Naive thymus-derived CD4-positive, alpha-beta T cell (primary cell): ENCODE data around the gene CSRNP3. TPM values are rescaled to one million over a fixed set of nuclear protein-coding genes. Genes with fewer than 3 reads are reported as not detected.

Source experiments
- ATAC-seq: fragments of 150-1000 bp; cut with Tn5 transposase; 2 replicates; pipeline ENCODE4 v1.10.0; 2021; ENCODE audit warnings: mild to moderate bottlenecking, moderate library complexity
- CTCF ChIA-PET: fragments of 350-600 bp; sonication (Branson Sonifier 250); formaldehyde crosslinking; loops from one replicate; lab custom pipeline; 2021; ENCODE audit warnings: antibody characterized with exemption; lab: Charles Lee
- POLR2A ChIA-PET: fragments of 350-600 bp; sonication (Branson Sonifier 250); formaldehyde crosslinking; loops from one replicate; lab custom pipeline; 2021; ENCODE audit warnings: antibody characterized with exemption, inconsistent platforms; lab: Charles Lee
- DNase-seq, 9 donors: peaks; one replicate each; pipeline versions ENCODE4 v3.0.0 to v3.0.0-alpha.2; 2020 to 2022; ENCODE audit warnings: mixed read lengths in 1 of 9
- H3K27ac ChIP-seq: one replicate; pipeline ENCODE4 v1.7.0; 2013; ENCODE audit warnings: mild to moderate bottlenecking, low read depth, low read length, moderate library complexity
- H3K27me3 ChIP-seq, 2 donors: one replicate each; pipeline ENCODE4 v1.7.0; 2013; ENCODE audit warnings: low read length in 2 of 2, mild to moderate bottlenecking in 2 of 2, moderate library complexity in 2 of 2; ENCODE audit not compliant: control insufficient read depth in 2 of 2, insufficient read depth in 2 of 2
- H3K36me3 ChIP-seq, 3 experiments: 1 replicate in 2 of 3; 2 replicates in 1 of 3; pipeline ENCODE4 v1.7.0; 2013; ENCODE audit warnings: low read length in 3 of 3, mild to moderate bottlenecking in 3 of 3, moderate library complexity in 1 of 3; ENCODE audit not compliant: insufficient read depth in 3 of 3, control insufficient read depth in 2 of 3
- H3K4me1 ChIP-seq, 2 donors: one replicate each; pipeline ENCODE4 v1.7.0; 2013; ENCODE audit warnings: low read length in 2 of 2, mild to moderate bottlenecking in 2 of 2, moderate library complexity in 1 of 2; ENCODE audit not compliant: control insufficient read depth in 2 of 2, insufficient read depth in 2 of 2
- H3K4me3 ChIP-seq: 2 replicates; pipeline ENCODE4 v1.7.0; 2013; ENCODE audit warnings: mild to moderate bottlenecking, low read length
- H3K9me3 ChIP-seq, 3 experiments: 1 replicate in 2 of 3; 2 replicates in 1 of 3; pipeline ENCODE4 v1.7.0; 2013; ENCODE audit warnings: low read length in 3 of 3; ENCODE audit not compliant: control insufficient read depth in 2 of 3
- H3K27ac Mint-ChIP-seq, 9 donors: one replicate each; pipeline ENCODE4 v1.8.0; 2020 to 2022; ENCODE audit warnings: mixed read lengths in 9 of 9, mild to moderate bottlenecking in 8 of 9, moderate library complexity in 5 of 9, inconsistent platforms in 2 of 9
- H3K27me3 Mint-ChIP-seq, 5 donors: one replicate each; pipeline ENCODE4 v1.8.0; 2021 to 2022; ENCODE audit warnings: mixed read lengths in 5 of 5, mild to moderate bottlenecking in 1 of 5
- H3K36me3 Mint-ChIP-seq, 5 donors: one replicate each; pipeline ENCODE4 v1.8.0; 2020 to 2022; ENCODE audit warnings: mixed read lengths in 5 of 5, mild to moderate bottlenecking in 3 of 5, inconsistent platforms in 1 of 5
- H3K4me1 Mint-ChIP-seq, 7 donors: one replicate each; pipeline ENCODE4 v1.8.0; 2020 to 2022; ENCODE audit warnings: mixed read lengths in 7 of 7, mild to moderate bottlenecking in 3 of 7, inconsistent platforms in 1 of 7
- H3K4me3 Mint-ChIP-seq, 10 donors: one replicate each; pipeline ENCODE4 v1.8.0; 2020 to 2022; ENCODE audit warnings: mild to moderate bottlenecking in 10 of 10, mixed read lengths in 10 of 10, moderate library complexity in 6 of 10, inconsistent platforms in 2 of 10
- H3K9me3 Mint-ChIP-seq, 11 donors: one replicate each; pipeline ENCODE4 v1.8.0; 2020 to 2022; ENCODE audit warnings: mixed read lengths in 11 of 11, mild to moderate bottlenecking in 4 of 11, inconsistent platforms in 1 of 11, moderate library complexity in 1 of 11
- intact Hi-C, 2 donors: fragments of 100-400 bp; cut with micrococcal nuclease; formaldehyde crosslinking; loops; one replicate each; pipeline ENCODE4 v1.15.1; 2023
- polyA plus RNA-seq, 2 donors: library from polyadenylated mRNA; unstranded; fragments of 300-500 nt; fragmentation: Illumina TruSeq; gene quantifications; one replicate each; pipeline ENCODE4 v1.2.3, GENCODE V29; 2021
- total RNA-seq, 6 experiments: library from RNA in 5 of 6; stranded (reverse) in 5 of 6; gene quantifications; 1 replicate in 5 of 6; 2 replicates in 1 of 6; pipeline ENCODE4 v1.2.3 and lab custom pipeline; 2021 to 2026

Gene CSRNP3
- total and polyA plus RNA-seq, 7 experiments from 2014 or later = not detected

GRCh38 chr2:165699946-165700345 lies 230.4 kb downstream of the CSRNP3 start:
- Histone ChIP-seq H3K9me3 (no peaks in the 10 kb centered on the region), H3K36me3 (no peaks in the 10 kb centered on the region), H3K27ac (no peak overlapping the region), H3K4me3 (no peak overlapping the region), H3K27me3 (no peaks in the 10 kb centered on the region), H3K4me1 (no peaks in the 10 kb centered on the region)
- Mint-ChIP-seq H3K27me3 (peaks cover 0 to 23% (median 11%) of the 10 kb centered on the region in 5 donors), H3K27ac (no peak overlapping the region), H3K4me1 (no peaks in the 10 kb centered on the region), H3K36me3 (no peaks in the 10 kb centered on the region), H3K4me3 (no peak overlapping the region), H3K9me3 (no peaks in the 10 kb centered on the region)
- no peak for DNase-seq
- ChIA-PET POLR2A (no interaction called here), CTCF (no interaction called here)
- no peak for ATAC-seq
- intact Hi-C loops = loop anchor here in 1 of 2 donors (10.0 kb wide), 1 partner anchor 295 kb away; no protein-coding TSS in a partner anchor

GRCh38 chr2:165700531-165700930 lies 231.0 kb downstream of the CSRNP3 start:
- Histone ChIP-seq H3K4me1 (no peaks in the 10 kb centered on the region), H3K36me3 (no peaks in the 10 kb centered on the region), H3K9me3 (no peaks in the 10 kb centered on the region), H3K4me3 (no peak overlapping the region), H3K27ac (no peak overlapping the region), H3K27me3 (no peaks in the 10 kb centered on the region)
- intact Hi-C loops = no loop called here
- Mint-ChIP-seq H3K9me3 (no peaks in the 10 kb centered on the region), H3K27me3 (peaks cover 0 to 23% (median 11%) of the 10 kb centered on the region in 5 donors), H3K36me3 (no peaks in the 10 kb centered on the region), H3K4me3 (no peak overlapping the region), H3K27ac (no peak overlapping the region), H3K4me1 (no peaks in the 10 kb centered on the region)
- POLR2A ChIA-PET = no interaction called here
- CTCF ChIA-PET = no interaction called here
- no peak for ATAC-seq
- no peak for DNase-seq

GRCh38 chr2:165701147-165701546 lies 231.6 kb downstream of the CSRNP3 start:
- Mint-ChIP-seq H3K27ac (no peak overlapping the region), H3K4me1 (no peaks in the 10 kb centered on the region), H3K4me3 (no peak overlapping the region), H3K27me3 (peaks cover 0 to 20% (median 10%) of the 10 kb centered on the region in 5 donors), H3K9me3 (no peaks in the 10 kb centered on the region), H3K36me3 (no peaks in the 10 kb centered on the region)
- ChIA-PET CTCF (no interaction called here), POLR2A (no interaction called here)
- no peaks in the 10 kb centered on the region for H3K27me3 ChIP-seq
- no peaks in the 10 kb centered on the region for H3K9me3 ChIP-seq
- intact Hi-C loops = no loop called here
- no peak overlapping the region for H3K4me3 ChIP-seq
- H3K4me1 ChIP-seq = no peaks in the 10 kb centered on the region
- ATAC-seq = no peak
- H3K36me3 ChIP-seq = no peaks in the 10 kb centered on the region
- H3K27ac ChIP-seq = no peak overlapping the region
- DNase-seq = no peak

GRCh38 chr2:165706960-165707487 lies 237.5 kb downstream of the CSRNP3 start:
- intact Hi-C loops = no loop called here
- H3K4me1 ChIP-seq = no peaks in the 10 kb centered on the region
- H3K9me3 Mint-ChIP-seq = peaks cover 0 to 5% (median 0%) of the 10 kb centered on the region in 11 donors
- H3K4me1 Mint-ChIP-seq = no peaks in the 10 kb centered on the region
- POLR2A ChIA-PET = no interaction called here
- CTCF ChIA-PET = no interaction called here
- H3K4me3 ChIP-seq = no peak overlapping the region
- peaks cover 0 to 19% (median 7%) of the 10 kb centered on the region in 5 donors for H3K27me3 Mint-ChIP-seq
- ATAC-seq (no peak), DNase-seq (no peak)
- H3K9me3 ChIP-seq = no peaks in the 10 kb centered on the region
- H3K36me3 Mint-ChIP-seq = no peaks in the 10 kb centered on the region
- H3K27ac Mint-ChIP-seq = no peak overlapping the region
- no peaks in the 10 kb centered on the region for H3K36me3 ChIP-seq
- H3K27me3 ChIP-seq = no peaks in the 10 kb centered on the region
- H3K4me3 Mint-ChIP-seq = no peak overlapping the region
- H3K27ac ChIP-seq = no peak overlapping the region

GRCh38 chr2:165716091-165716490 lies 246.6 kb downstream of the CSRNP3 start:
- H3K4me1 Mint-ChIP-seq = no peaks in the 10 kb centered on the region
- no peaks in the 10 kb centered on the region for H3K36me3 Mint-ChIP-seq
- ChIA-PET POLR2A (no interaction called here), CTCF (no interaction called here)
- H3K27ac Mint-ChIP-seq = no peak overlapping the region
- no peak for DNase-seq
- ATAC-seq = no peak
- peaks cover 0 to 32% (median 5%) of the 10 kb centered on the region in 5 donors for H3K27me3 Mint-ChIP-seq
- Histone ChIP-seq H3K27ac (no peak overlapping the region), H3K36me3 (no peaks in the 10 kb centered on the region), H3K4me3 (no peak overlapping the region), H3K4me1 (no peaks in the 10 kb centered on the region), H3K27me3 (no peaks in the 10 kb centered on the region), H3K9me3 (no peaks in the 10 kb centered on the region)
- H3K9me3 Mint-ChIP-seq = peaks cover 0 to 2% (median 0%) of the 10 kb centered on the region in 11 donors
- no peak overlapping the region for H3K4me3 Mint-ChIP-seq
- intact Hi-C loops = no loop called here

- H3K4me3 ChIP-seq = no peak overlapping the region
- DNase-seq (no peak), ATAC-seq (no peak)
- no peak overlapping the region for H3K27ac ChIP-seq
- H3K9me3 ChIP-seq = no peaks in the 10 kb centered on the region
- H3K4me3 Mint-ChIP-seq = no peak overlapping the region
- no peaks in the 10 kb centered on the region for H3K36me3 ChIP-seq
- H3K9me3 Mint-ChIP-seq = peaks cover 0 to 2% (median 0%) of the 10 kb centered on the region in 11 donors
- intact Hi-C loops = no loop called here
- H3K36me3 Mint-ChIP-seq = no peaks in the 10 kb centered on the region
- peaks cover 0 to 46% (median 11%) of the 10 kb centered on the region in 5 donors for H3K27me3 Mint-ChIP-seq
- H3K27ac Mint-ChIP-seq = no peak overlapping the region
- no peaks in the 10 kb centered on the region for H3K27me3 ChIP-seq
- H3K4me1 ChIP-seq = no peaks in the 10 kb centered on the region
- POLR2A ChIA-PET = no interaction called here
- CTCF ChIA-PET = no interaction called here
- no peaks in the 10 kb centered on the region for H3K4me1 Mint-ChIP-seq
Observed at GRCh38 chr2:165718610-165719210, 249.2 kb downstream of the CSRNP3 start.

GRCh38 chr2:165720511-165720910 lies 251.0 kb downstream of the CSRNP3 start:
- ChIA-PET POLR2A (no interaction called here), CTCF (no interaction called here)
- peaks cover 0 to under 1% (median 0%) of the 10 kb centered on the region in 11 donors for H3K9me3 Mint-ChIP-seq
- no peaks in the 10 kb centered on the region for H3K4me1 Mint-ChIP-seq
- H3K9me3 ChIP-seq = no peaks in the 10 kb centered on the region
- no peak overlapping the region for H3K27ac Mint-ChIP-seq
- ATAC-seq (no peak), DNase-seq (no peak)
- H3K4me3 ChIP-seq = no peak overlapping the region
- no peaks in the 10 kb centered on the region for H3K4me1 ChIP-seq
- H3K36me3 Mint-ChIP-seq = no peaks in the 10 kb centered on the region
- no peaks in the 10 kb centered on the region for H3K36me3 ChIP-seq
- H3K27me3 Mint-ChIP-seq = peaks cover 0 to 54% (median 11%) of the 10 kb centered on the region in 5 donors
- no peak overlapping the region for H3K27ac ChIP-seq
- no peaks in the 10 kb centered on the region for H3K27me3 ChIP-seq
- intact Hi-C loops = no loop called here
- H3K4me3 Mint-ChIP-seq = no peak overlapping the region
